Loucy (cell line): ENCODE data around the gene ALDH1L2.

Experiments used
- CTCF ChIP-seq: fragments of 200-600 bp; sonication (generic); conservative IDR thresholded peaks from 2 replicates; pipeline ENCODE4 v1.5.1; 2014; ENCODE audit warnings: mild to moderate bottlenecking, antibody characterized with exemption, low read length
- EZH2phosphoT487 ChIP-seq: fragments of 200-600 bp; IDR thresholded peaks from 2 replicates; pipeline ENCODE4 v1.6.1; 2018; ENCODE audit warnings: antibody characterized with exemption, mild to moderate bottlenecking, moderate library complexity, borderline replicate concordance

GRCh38 chr12:105076913-105077312, 7.3 kb downstream of the ALDH1L2 start:
- TF ChIP-seq CTCF (no peak), EZH2phosphoT487 (no peak)
